ACC112 (cell line): ENCODE results near the gene FIGNL1.

Experiments used
- H2AFZ ChIP-seq: fragments of 200-600 bp; sonication (generic); one replicate; pipeline ENCODE4 v1.6.0; 2017; ENCODE audit warnings: antibody characterized with exemption, low read length; ENCODE audit not compliant: unreplicated experiment
- H3K27ac ChIP-seq: fragments of 200-600 bp; sonication (generic); 2 replicates; pipeline ENCODE4 v1.5.1; 2014; ENCODE audit warnings: low read depth, mild to moderate bottlenecking, antibody characterized with exemption, low read length, moderate library complexity
- H3K27me3 ChIP-seq: fragments of 200-600 bp; sonication (generic); 2 replicates; pipeline ENCODE4 v1.6.1; 2014; ENCODE audit warnings: mild to moderate bottlenecking, antibody characterized with exemption, low read length, moderate library complexity, mixed read lengths; ENCODE audit not compliant: insufficient read depth
- H3K36me3 ChIP-seq: fragments of 200-600 bp; sonication (generic); 2 replicates; pipeline ENCODE4 v1.6.1; 2016; ENCODE audit warnings: mild to moderate bottlenecking, antibody characterized with exemption, low read length, moderate library complexity, mixed read lengths; ENCODE audit not compliant: insufficient read depth
- H3K4me1 ChIP-seq: fragments of 200-600 bp; sonication (generic); one replicate; pipeline ENCODE4 v1.6.1; 2016; ENCODE audit warnings: low read length, mixed read lengths; ENCODE audit not compliant: insufficient read depth, unreplicated experiment, control insufficient read depth
- H3K4me3 ChIP-seq: fragments of 200-600 bp; sonication (generic); 2 replicates; pipeline ENCODE4 v1.5.1; 2014; ENCODE audit warnings: mild to moderate bottlenecking, low read depth, low read length
- H3K79me2 ChIP-seq: fragments of 200-600 bp; sonication (generic); one replicate; pipeline ENCODE4 v1.6.0; 2016; ENCODE audit warnings: low read length; ENCODE audit not compliant: control insufficient read depth, unreplicated experiment, insufficient read depth

Gene FIGNL1

GRCh38 chr7:50415844-50416364 is 34.2 kb downstream of the FIGNL1 start:
- Histone ChIP-seq H3K27ac (no peak overlapping the region), H3K27me3 (no peaks in the 10 kb centered on the region), H2AFZ (no peak overlapping the region), H3K79me2 (no peaks in the 10 kb centered on the region), H3K36me3 (no peaks in the 10 kb centered on the region), H3K4me1 (no peaks in the 10 kb centered on the region), H3K4me3 (no peak overlapping the region)

DNA sequence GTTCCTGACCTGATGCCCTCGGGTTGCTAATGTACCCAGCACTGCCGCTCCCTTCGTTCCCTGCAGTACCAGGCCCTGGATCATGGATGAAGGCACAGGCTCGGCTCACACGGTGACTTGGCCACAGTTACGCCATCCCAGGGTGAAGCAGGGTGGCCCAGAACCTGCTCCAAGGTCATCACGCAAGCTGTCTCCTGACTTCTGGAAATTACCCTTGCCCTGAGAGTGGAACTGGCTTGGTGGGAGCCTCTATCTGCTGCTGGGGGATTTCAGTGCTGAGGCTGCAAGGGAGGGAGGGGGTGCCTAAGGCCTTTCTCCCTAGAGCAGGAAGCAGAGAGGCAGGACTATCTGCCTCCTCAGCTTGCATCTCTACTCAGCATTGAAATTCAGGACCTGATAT is 36.6 kb downstream of the FIGNL1 start:
- Histone ChIP-seq H2AFZ (no peak overlapping the region), H3K27me3 (peaks cover 6% of the 10 kb centered on the region)

DNA sequence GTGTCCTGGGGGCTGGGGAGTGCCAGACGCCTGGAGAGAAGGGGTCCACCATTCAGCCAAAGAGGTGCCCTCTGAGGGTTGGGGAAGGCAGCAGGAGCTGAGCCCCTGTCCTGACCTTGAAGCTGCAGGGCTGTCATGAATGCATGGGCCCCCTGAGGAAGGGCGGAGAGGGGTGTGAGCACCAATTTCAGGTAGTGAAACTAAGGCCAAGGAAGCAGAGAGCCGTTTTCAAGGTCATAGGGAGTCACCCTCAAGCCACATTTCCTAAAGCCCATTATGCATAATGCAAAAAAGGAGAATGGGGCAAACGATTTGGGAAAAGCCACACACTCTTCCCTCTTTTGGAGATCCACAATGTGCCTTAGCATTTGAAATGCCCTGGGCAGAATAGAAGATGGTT is 37.2 kb downstream of the FIGNL1 start:
- Histone ChIP-seq H2AFZ (no peak overlapping the region), H3K79me2 (no peaks in the 10 kb centered on the region), H3K4me3 (no peak overlapping the region), H3K27ac (no peak overlapping the region), H3K36me3 (no peaks in the 10 kb centered on the region), H3K27me3 (peaks cover 12% of the 10 kb centered on the region), H3K4me1 (no peaks in the 10 kb centered on the region)

More for the DNA sequence above, 36.6 kb downstream of the FIGNL1 start:
- Histone ChIP-seq H3K4me1 (no peaks in the 10 kb centered on the region), H3K79me2 (no peaks in the 10 kb centered on the region), H3K4me3 (no peak overlapping the region), H3K27ac (no peak overlapping the region), H3K36me3 (no peaks in the 10 kb centered on the region)

DNA sequence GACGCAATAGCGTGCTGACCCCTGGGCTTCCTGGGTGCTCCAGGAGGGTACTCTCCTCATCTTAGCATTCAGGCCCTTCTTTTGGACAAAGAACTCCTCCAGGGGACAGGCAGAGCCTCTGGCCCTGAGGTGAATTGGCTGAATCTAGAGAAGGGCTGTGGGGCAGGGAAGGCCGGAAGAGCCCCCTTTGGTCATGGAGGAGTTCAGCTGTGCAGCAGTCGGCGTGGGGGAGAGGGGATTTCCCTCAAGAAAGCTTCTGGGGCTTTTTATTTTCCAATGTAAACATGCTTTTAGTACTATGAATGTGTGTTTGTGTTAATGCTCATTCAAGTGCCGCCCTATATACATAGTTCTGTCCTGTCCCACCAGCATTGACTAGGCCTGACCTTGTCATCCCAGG is 38.8 kb downstream of the FIGNL1 start:
- Histone ChIP-seq H3K36me3 (no peaks in the 10 kb centered on the region), H3K4me3 (no peak overlapping the region), H2AFZ (no peak overlapping the region), H3K79me2 (no peaks in the 10 kb centered on the region), H3K4me1 (no peaks in the 10 kb centered on the region), H3K27me3 (peaks cover 28% of the 10 kb centered on the region), H3K27ac (no peak overlapping the region)

DNA sequence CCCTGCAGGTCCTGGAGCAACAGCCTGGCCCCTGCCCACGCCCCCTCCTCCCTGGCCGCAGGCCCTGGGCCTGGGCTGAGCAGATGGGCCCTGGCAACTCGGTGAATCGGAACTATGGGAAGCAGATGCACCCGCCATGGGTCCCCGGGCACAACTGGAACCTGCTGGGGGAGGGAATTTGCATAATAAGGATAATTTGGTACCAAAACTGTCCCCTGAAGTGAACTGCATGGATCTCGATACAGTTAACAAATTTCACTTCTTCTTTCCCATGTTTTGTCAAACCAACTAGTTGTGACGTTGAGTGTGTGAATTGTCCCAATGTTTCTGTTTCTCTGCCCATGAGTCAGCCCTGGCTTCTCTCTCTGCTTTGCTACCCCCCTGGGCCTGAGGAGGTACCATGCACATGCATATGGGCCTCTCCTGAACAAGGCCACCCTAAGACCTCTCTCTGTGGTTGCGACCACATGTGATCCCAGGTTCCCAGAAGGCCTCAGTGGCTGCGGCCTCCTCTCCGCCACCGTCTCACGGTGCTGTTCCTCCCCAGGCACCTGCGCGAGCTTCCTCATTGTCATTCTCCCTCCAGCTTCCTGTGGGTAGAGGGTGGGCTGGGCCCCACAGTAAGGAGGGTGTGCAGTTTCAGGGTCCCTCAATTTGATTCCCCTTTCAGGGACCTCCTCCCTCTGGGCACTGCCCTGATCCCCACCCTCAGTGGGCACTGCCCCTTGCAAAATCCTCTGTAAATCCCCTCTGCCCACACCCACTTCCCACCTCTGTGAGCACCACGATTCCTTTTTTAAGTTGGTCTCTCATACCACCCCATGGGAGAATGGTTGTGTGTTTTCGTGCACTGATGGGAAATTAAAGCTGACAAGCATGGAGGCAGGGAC is 40.0 kb downstream of the FIGNL1 start:
- H3K27ac ChIP-seq = no peak overlapping the region
- H3K4me3 ChIP-seq = no peak overlapping the region
- H3K27me3 ChIP-seq = peaks cover 40% of the 10 kb centered on the region
- no peaks in the 10 kb centered on the region for H3K4me1 ChIP-seq
- H2AFZ ChIP-seq = no peak overlapping the region
- H3K36me3 ChIP-seq = no peaks in the 10 kb centered on the region
- no peaks in the 10 kb centered on the region for H3K79me2 ChIP-seq

- H3K27me3 ChIP-seq = peaks cover 72% of the 10 kb centered on the region
These were observed 43.2 kb downstream of the FIGNL1 start for GRCh38 chr7:50406935-50407334.

GRCh38 chr7:50405221-50405620 is 44.9 kb downstream of the FIGNL1 start:
- H3K79me2 ChIP-seq = no peaks in the 10 kb centered on the region
- H3K36me3 ChIP-seq = no peaks in the 10 kb centered on the region
- no peak overlapping the region for H3K4me3 ChIP-seq
- no peaks in the 10 kb centered on the region for H3K4me1 ChIP-seq
- peaks cover 89% of the 10 kb centered on the region for H3K27me3 ChIP-seq
- H2AFZ ChIP-seq = no peak overlapping the region
- no peak overlapping the region for H3K27ac ChIP-seq

More at GRCh38 chr7:50406935-50407334, 43.2 kb downstream of the FIGNL1 start:
- H3K27ac ChIP-seq = no peak overlapping the region
- no peak overlapping the region for H2AFZ ChIP-seq
- H3K4me3 ChIP-seq = no peak overlapping the region
- H3K36me3 ChIP-seq = no peaks in the 10 kb centered on the region
- no peaks in the 10 kb centered on the region for H3K79me2 ChIP-seq
- H3K4me1 ChIP-seq = no peaks in the 10 kb centered on the region

DNA sequence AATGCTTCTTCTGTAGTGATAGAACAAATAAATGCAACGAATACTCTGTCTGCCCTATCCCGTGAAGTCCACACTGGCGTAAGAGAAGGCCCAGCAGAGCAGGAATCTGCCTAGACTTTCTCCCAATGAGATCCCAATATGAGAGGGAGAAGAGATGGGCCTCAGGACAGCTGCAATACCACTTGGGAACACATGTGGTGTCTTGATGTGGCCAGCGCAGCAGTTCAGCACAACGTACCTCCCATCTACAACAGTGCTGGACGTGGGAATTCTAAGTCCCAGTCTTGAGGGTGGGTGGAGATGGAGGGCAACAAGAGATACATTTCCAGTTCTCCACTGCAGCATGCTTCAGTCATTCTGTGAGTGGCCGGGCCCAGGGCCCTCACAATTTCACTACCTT is 45.8 kb downstream of the FIGNL1 start:
- Histone ChIP-seq H3K27me3 (peaks cover 96% of the 10 kb centered on the region), H3K36me3 (no peaks in the 10 kb centered on the region), H3K27ac (no peak overlapping the region), H3K4me3 (no peak overlapping the region), H3K4me1 (no peaks in the 10 kb centered on the region), H2AFZ (no peak overlapping the region), H3K79me2 (no peaks in the 10 kb centered on the region)

- Histone ChIP-seq H3K4me1 (no peaks in the 10 kb centered on the region), H2AFZ (no peak overlapping the region), H3K79me2 (no peaks in the 10 kb centered on the region), H3K36me3 (no peaks in the 10 kb centered on the region), H3K4me3 (no peak overlapping the region), H3K27ac (no peak overlapping the region), H3K27me3 (peaks cover 95% of the 10 kb centered on the region)
These were observed 50.0 kb downstream of the FIGNL1 start for GRCh38 chr7:50400114-50400513.

- Histone ChIP-seq H3K79me2 (no peaks in the 10 kb centered on the region), H3K27me3 (peaks cover 90% of the 10 kb centered on the region), H3K27ac (no peak overlapping the region), H3K4me1 (no peaks in the 10 kb centered on the region), H3K36me3 (no peaks in the 10 kb centered on the region), H3K4me3 (no peak overlapping the region), H2AFZ (no peak overlapping the region)
These were observed 50.5 kb downstream of the FIGNL1 start for GRCh38 chr7:50399635-50400034.

- Histone ChIP-seq H3K27ac (no peak overlapping the region), H3K4me3 (no peak overlapping the region), H3K36me3 (no peaks in the 10 kb centered on the region), H3K27me3 (peaks cover 88% of the 10 kb centered on the region), H3K4me1 (no peaks in the 10 kb centered on the region), H2AFZ (no peak overlapping the region), H3K79me2 (no peaks in the 10 kb centered on the region)
These were observed 50.9 kb downstream of the FIGNL1 start for GRCh38 chr7:50399206-50399605.
